ENCODE measurements around the gene TMEM143.
"Not testable (repeated sequence)": the region's sequence is repeated elsewhere in the genome, so short reads cannot be mapped to it uniquely, and the experiment has no call there.

The TMEM143 gene

DNA sequence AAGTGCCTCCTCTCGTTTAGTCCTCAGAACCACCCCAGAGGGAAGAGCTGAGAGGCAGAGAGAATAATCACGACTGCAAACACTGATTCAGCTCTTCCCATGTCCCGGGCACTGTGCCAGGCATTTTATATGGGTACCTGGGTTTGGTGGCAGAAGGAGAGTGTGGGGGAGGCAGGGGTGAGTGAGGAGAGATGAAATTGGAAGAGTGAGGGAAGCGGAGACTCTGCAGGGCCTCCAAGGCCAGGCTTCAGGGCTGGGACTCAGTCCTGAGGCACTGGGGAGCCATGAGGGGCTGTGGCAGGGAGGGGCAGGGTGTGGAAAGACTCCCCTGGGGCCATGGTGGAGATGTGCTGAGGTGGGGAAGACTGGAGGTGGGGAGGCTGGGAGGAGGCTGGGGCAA lies 9.2 kb upstream of the TMEM143 start:
- H3K79me2 ChIP-seq: no peaks in the 10 kb centered on the region
- no peak overlapping the region for H3K9ac ChIP-seq
- TF ChIP-seq, protein P1, sequence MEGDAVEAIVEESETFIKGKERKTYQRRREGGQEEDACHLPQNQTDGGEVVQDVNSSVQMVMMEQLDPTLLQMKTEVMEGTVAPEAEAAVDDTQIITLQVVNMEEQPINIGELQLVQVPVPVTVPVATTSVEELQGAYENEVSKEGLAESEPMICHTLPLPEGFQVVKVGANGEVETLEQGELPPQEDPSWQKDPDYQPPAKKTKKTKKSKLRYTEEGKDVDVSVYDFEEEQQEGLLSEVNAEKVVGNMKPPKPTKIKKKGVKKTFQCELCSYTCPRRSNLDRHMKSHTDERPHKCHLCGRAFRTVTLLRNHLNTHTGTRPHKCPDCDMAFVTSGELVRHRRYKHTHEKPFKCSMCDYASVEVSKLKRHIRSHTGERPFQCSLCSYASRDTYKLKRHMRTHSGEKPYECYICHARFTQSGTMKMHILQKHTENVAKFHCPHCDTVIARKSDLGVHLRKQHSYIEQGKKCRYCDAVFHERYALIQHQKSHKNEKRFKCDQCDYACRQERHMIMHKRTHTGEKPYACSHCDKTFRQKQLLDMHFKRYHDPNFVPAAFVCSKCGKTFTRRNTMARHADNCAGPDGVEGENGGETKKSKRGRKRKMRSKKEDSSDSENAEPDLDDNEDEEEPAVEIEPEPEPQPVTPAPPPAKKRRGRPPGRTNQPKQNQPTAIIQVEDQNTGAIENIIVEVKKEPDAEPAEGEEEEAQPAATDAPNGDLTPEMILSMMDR (IDR thresholded peaks at IDR 0.05): no peak
- peak overlapping the region; percentile 49 for H3K4me2 ChIP-seq (ENCODE audit: low read length)
- H2AFZ ChIP-seq: peak overlapping the region; percentile 72
- peak overlapping the region; percentile 6 for H3K4me3 ChIP-seq (ENCODE audit: low read depth, low read length)
- H3K4me1 ChIP-seq: peaks cover 14% of the 10 kb centered on the region
- no peaks in the 10 kb centered on the region for H3K27me3 ChIP-seq (ENCODE audit: control insufficient read depth, insufficient read depth, low read length)
- no peaks in the 10 kb centered on the region for H3K36me3 ChIP-seq (ENCODE audit: control insufficient read depth, insufficient read depth, low read length)
- peak overlapping the region; percentile 85 for H3K27ac ChIP-seq
- no peaks in the 10 kb centered on the region for H3K9me3 ChIP-seq (ENCODE audit: control insufficient read depth, low read length)

DNA sequence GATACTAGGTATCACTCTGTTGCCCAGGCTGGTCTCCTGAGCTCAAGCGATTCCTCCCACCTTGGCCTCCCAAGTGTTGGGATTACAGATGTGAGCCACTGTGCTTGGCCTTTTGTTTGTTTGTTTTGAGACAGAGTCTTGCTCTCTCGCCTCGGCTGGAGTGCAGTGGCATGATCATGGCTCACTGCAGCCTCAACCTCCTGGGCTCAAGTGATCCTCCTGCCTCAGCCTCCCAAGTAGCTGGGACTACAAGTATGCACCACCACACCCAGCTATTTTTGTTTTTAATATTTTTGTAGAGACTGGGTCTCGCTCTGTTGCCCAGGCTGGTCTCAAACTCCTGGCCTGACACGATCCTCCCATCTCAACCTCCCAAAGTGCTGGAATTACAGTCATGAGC lies 8.0 kb upstream of the TMEM143 start:
- Histone ChIP-seq H2AFZ (peak overlapping the region; percentile 72), H3K27ac (peak overlapping the region; percentile 85), H3K4me1 (peaks cover 17% of the 10 kb centered on the region)
- H3K36me3 ChIP-seq (ENCODE audit: control insufficient read depth, insufficient read depth, low read length); H3K27me3 ChIP-seq (ENCODE audit: control insufficient read depth, insufficient read depth, low read length); H3K9me3 ChIP-seq (ENCODE audit: control insufficient read depth, low read length); H3K79me2 ChIP-seq; H3K9ac ChIP-seq; H3K4me2 ChIP-seq (ENCODE audit: low read length); H3K4me3 ChIP-seq (ENCODE audit: low read depth, low read length): not testable (repeated sequence)

DNA sequence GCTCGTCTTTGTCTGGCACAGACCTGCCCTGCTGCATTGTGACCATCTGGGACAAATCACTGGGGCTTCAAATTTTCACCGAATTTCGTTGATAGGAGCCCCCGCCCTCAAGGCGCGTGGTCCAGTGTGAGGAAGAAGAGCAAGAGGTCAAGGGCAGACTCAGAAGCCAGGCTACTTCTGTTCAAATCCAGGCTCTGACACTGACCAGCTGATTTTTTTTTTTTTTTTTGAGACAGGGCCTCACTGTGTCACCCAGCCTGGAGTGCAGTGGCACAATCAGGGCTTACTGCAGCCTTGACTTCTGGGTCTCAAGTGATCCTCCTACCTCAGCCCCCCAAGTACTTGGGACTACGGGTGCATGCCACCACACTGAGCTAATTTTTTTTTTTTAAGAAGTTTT lies 7.6 kb upstream of the TMEM143 start:
- H2AFZ ChIP-seq: peak overlapping the region; percentile 72
- peaks cover 17% of the 10 kb centered on the region for H3K4me1 ChIP-seq
- H3K4me3 ChIP-seq (ENCODE audit: low read depth, low read length): no peak overlapping the region
- no peaks in the 10 kb centered on the region for H3K36me3 ChIP-seq (ENCODE audit: control insufficient read depth, insufficient read depth, low read length)
- no peaks in the 10 kb centered on the region for H3K79me2 ChIP-seq
- peak overlapping the region; percentile 40 for H3K27ac ChIP-seq
- TF ChIP-seq, protein P1 (IDR thresholded peaks at IDR 0.05): no peak
- no peaks in the 10 kb centered on the region for H3K27me3 ChIP-seq (ENCODE audit: control insufficient read depth, insufficient read depth, low read length)
- no peaks in the 10 kb centered on the region for H3K9me3 ChIP-seq (ENCODE audit: control insufficient read depth, low read length)
- H3K4me2 ChIP-seq (ENCODE audit: low read length): no peak overlapping the region
- no peak overlapping the region for H3K9ac ChIP-seq

DNA sequence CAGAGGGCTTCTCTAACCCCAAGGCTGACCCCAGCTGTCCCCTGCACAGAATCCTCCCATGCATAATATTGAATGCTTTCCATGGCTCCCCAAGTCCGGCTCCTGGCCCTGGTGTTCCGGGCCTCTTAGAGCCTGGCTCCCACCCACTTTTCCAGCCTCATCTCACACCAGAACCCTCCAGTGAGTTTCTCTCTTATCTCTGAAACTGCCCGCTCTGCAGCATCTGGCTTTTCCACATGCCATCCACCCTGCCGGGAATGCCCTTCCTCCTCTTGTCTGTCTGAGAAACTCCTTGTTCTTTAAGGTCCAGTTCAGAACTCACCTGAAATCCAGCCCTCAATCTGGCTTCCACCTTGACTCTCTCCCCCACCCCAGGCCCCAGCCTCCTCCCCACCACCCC lies 7.2 kb upstream of the TMEM143 start:
- no peaks in the 10 kb centered on the region for H3K79me2 ChIP-seq
- H3K4me2 ChIP-seq (ENCODE audit: low read length): no peak overlapping the region
- no peak overlapping the region for H3K4me3 ChIP-seq (ENCODE audit: low read depth, low read length)
- no peaks in the 10 kb centered on the region for H3K36me3 ChIP-seq (ENCODE audit: control insufficient read depth, insufficient read depth, low read length)
- H3K4me1 ChIP-seq: peaks cover 17% of the 10 kb centered on the region
- H3K27me3 ChIP-seq (ENCODE audit: control insufficient read depth, insufficient read depth, low read length): no peaks in the 10 kb centered on the region
- no peak overlapping the region for H3K9ac ChIP-seq
- peak overlapping the region; percentile 40 for H3K27ac ChIP-seq
- TF ChIP-seq, protein P1 (IDR thresholded peaks at IDR 0.05): no peak
- H2AFZ ChIP-seq: peak overlapping the region; percentile 72
- H3K9me3 ChIP-seq (ENCODE audit: control insufficient read depth, low read length): no peaks in the 10 kb centered on the region

DNA sequence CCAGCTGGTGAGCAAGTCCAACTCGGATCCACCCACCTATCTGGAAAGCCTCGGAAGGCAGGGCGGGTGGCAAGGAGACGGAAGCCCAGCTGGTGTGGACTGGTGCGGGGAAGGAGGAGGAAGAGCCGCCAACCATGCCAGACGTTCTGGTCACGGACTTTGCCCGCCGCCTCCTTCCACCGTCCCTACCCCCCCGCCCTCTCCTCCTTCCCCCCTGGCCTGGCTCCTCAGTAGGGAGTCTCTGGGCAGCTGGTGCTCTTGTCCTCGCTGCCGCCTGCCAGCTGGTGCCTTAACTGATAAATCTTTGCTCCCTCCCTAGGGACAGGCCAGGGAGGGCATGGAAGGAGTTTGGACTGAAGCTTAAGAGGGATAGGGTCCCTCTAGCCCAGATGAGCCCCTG lies 5.2 kb upstream of the TMEM143 start:
- Histone ChIP-seq H3K9me3 (ENCODE audit: control insufficient read depth, low read length) (no peaks in the 10 kb centered on the region), H3K4me1 (peaks cover 17% of the 10 kb centered on the region), H3K9ac (no peak overlapping the region), H3K27ac (peak overlapping the region; percentile 47), H3K4me3 (ENCODE audit: low read depth, low read length) (no peak overlapping the region), H3K27me3 (ENCODE audit: control insufficient read depth, insufficient read depth, low read length) (no peaks in the 10 kb centered on the region), H3K4me2 (ENCODE audit: low read length) (no peak overlapping the region), H3K79me2 (no peaks in the 10 kb centered on the region), H3K36me3 (ENCODE audit: control insufficient read depth, insufficient read depth, low read length) (no peaks in the 10 kb centered on the region), H2AFZ (peak overlapping the region; percentile 59)
- TF ChIP-seq, protein P1 (IDR thresholded peaks at IDR 0.05): no peak
